ENCODE results near the gene AKAP12.
"Not testable (repeated sequence)": the region's sequence is repeated elsewhere in the genome, so short reads cannot be mapped to it uniquely, and the experiment has no call there.

AKAP12 gene

DNA sequence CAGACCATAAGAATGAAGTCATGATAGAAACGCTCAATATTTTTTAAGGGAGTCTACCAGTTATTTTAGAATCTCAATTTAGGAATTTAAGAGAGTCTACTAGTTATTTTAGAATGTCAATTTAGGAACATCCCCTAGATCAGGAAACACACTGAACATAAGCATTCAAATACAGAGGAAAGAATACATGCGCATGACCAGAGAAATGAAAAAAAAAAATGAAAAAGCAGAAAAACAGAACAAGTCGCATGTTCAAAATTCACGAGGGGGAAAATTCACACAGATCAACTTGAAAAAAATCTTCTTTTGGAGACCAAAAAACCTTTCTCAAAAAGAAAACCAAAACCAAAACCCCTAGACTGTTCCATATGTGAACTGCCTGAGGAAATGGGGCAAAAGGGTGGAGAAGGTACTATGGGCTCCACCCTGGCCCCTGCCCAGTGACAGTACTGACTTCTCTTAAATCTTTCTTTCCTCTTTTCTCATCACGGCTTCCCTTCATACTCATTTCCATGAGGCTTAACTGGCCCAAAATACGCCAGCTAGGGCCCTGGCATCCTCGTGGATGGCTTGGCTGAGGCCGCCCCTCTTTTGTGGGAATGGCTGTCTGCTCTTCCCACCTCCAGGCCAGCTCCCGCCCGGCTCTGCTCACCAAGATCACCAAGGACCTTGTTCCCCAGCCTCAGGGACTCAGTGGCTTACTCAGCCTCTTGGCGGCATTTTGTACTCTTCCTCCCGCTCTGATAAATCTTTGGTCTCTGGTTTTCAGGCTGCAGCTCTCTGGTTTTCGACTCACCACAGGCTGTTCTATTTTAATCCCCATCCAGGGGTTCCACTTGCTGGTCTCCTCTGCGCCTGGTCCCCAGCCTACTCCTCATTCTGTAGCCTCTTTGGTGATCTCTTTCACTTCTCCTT, 140.4 kb downstream of the AKAP12 start:
- DNase-seq (ENCODE audit: low spot score): no peak

- DNase-seq (ENCODE audit: low spot score): no peak
These were observed 141.1 kb downstream of the AKAP12 start for GRCh38 chr6:151380848-151381205.

DNA sequence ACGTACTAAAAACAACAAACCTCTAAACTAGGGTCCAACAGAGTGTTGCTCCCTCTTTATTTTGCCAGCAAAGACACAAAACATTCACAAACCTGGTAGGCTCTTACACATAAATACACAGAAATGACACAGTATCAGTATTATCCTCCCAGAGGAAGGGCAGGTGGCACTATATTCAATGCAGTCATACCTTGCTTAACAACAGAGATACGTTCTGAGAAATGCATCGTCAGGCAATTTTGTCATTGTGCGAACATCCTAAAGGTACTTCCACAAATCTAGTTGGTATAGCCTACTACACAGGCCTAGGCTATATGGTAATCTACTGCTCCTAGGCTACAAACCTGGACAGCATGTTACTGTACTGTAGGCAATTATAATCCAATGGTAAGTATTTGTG, 142.0 kb downstream of the AKAP12 start:
- DNase-seq (ENCODE audit: low spot score): no peak

DNA sequence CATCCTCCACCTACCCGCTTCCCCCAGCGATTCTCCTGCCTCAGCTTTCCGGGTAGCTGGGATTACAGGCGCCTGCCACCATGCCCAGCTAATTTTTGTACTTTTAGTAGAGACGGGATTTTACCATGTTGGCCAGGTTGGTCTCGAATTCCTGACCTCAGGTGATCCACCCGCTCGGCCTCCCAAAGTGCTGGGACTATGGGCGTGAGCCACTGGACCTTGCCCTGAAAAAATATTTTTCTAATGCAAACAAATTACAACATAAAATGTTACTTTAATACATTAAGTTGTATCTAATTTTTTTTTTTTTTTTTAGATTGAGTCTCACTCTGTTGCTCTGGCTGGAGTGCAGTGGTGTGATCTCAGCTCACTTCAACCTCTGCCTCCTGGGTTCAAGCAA, 142.9 kb downstream of the AKAP12 start:
- DNase-seq (ENCODE audit: low spot score): not testable (repeated sequence)

DNA sequence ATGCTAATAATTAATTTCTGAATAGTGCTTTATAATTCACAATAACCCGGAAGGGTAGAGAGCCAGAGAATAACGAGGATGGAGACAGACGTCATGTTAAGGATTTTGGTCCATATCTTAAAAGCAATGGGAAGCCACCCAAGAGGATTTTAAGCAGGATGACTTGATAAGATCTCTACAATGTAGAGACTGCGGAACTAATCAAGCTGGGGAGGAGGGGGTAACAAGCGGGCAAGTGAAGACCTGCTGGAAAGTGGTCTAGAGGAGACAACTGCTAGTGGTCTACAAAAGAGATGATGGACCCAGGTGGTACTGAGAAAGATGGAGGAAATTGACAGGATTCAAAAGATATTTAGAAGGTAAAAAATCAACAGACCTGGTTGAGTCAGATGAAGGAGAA, 144.4 kb downstream of the AKAP12 start:
- no peak for DNase-seq (ENCODE audit: low spot score)

- no peak for DNase-seq (ENCODE audit: low spot score)
These were observed 145.4 kb downstream of the AKAP12 start for GRCh38 chr6:151385177-151385576.

DNA sequence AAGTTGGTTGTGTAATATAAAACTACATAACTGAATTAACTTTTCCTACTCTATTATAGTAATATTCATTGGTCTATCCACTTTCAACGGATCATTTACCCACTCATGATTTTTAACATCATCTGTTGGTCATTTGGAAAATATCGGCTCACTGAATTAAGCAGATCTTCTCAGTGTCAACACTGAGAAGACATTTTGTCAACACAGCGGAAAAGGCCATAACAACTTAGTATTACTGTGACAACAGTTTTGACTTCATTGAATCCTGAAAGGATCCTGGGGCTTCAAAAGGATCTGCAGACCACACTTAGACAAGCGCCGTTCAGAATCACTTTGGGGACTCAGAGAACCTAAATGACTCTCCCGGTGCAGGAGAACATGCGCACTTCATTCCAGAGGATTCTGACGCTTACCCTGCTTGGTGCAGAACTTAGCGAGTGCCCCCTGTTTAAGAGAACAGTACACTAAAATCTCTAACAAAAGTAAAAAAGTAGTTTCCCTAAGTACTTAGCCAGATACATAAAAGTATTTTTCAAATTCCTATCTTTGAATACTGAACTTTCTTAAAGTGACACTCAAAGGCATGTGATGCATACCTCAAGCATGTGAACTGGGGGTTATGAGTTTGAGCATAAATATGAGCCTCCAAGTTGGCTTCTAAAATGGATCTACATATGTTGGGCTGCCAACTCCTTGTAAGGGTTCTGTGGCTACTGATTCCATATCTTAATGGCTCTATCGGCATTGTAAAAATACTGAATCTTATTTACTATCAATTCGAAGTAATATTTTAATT, 147.6 kb downstream of the AKAP12 start:
- DNase-seq (ENCODE audit: low spot score): no peak

DNA sequence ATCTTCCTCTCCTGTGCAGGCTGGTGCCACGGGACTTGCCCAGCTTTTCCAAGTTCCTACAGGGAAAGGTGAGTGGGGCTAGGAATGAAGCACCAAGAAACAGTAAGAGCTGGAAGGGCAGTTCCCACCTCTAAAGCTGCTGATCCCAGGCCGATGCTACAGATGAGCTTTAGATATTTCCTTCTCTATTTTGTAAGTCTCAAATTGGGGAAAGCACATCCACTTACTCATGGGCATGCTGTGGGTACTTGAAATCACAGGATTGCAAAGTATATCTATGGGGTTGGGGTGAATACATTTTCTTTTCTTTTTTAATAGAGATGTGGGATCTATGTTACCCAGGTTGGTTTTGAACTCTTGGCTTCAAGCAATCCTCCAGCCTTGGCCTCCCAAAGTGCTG, 148.5 kb downstream of the AKAP12 start:
- no peak for DNase-seq (ENCODE audit: low spot score)

GRCh38 chr6:151388997-151389617, 149.3 kb downstream of the AKAP12 start:
- DNase-seq (ENCODE audit: low spot score): no peak

- DNase-seq (ENCODE audit: low spot score): no peak
These were observed 150.0 kb downstream of the AKAP12 start for GRCh38 chr6:151389618-151390275.

GRCh38 chr6:151390276-151390850, 150.6 kb downstream of the AKAP12 start:
- DNase-seq (ENCODE audit: low spot score): peak; percentile 99

DNA sequence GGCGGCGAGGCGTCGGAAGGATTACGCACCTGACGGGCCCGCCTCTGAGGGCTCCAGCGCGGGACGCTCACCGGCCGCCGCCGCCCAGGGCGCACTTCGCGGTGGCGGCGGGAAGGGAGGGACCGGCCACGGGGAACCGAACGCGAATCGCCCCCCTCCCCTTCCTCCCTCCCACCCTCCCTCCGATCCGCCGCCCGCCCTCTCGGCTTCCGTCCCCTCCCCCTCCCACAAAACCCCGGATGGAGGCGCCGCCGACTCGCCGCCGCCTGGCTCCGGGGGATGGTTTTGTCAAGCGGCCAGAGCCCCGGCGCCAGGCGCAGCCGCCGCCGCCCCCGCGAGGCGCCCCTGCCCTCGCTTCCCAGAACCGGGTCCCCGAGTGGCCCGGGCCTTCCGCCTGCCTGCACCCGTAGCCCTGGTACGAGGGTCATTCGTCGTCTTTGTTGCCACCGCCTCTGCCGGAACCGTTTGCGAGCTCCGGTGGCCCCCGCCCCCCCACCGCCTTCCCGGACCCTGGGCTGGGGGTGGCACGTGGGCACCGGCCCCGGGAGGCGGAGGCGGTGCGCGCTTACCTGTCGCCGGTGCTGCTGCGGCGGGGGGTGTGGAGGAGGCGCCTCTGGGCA, 151.2 kb downstream of the AKAP12 start:
- peak; percentile 89 for DNase-seq (ENCODE audit: low spot score)

DNA sequence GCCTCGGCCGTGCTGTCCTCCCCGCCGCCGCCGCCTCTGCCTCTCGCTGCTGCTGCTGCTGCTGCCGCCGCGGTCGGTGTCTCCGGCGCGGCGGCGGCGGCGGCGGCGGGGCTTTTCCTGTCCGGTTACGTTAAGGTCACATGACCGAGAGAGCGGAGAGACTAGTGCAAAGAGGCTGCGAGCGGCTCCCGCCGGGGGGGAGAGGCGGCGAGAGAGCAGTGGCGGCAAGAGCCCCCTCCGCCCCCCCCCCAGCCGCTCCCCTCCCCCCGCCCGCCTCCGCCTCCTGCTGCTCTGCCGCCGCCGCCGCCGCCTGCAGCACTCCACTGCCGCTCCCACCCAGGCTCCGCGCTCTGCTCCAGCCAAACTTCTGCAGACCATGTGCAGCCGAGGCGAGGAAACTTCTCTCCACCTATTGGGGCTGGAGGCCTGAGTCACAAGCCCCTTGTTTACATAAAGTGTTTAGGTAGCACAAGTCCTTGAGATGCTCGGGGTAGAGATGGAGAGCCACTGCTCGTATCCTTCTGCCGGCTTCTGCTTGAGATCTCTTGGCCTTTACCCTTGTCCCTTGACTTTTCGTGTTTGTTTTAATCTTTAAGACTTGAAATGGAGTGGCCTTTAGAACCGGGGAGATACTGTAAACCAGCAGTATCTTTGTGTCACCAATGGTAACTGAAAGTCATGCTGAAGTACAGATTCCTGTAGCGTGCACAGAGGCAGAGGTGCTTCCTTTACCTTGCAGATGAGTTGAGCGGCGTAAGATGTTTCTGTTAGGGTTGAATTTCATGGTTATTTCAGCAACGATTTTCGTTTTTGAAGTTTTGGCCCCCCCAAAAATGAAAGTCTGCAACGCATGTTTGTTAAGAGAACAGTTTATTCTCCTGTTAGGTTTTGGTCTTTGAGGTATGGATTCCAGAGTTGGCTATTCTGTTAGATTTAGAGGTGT, 152.0 kb downstream of the AKAP12 start, which contains the start of gene ZBTB2:
Gene ZBTB2 (minus strand): TSS at position 89 of the 943 bp plus-strand sequence. CDS start 17,922 bp downstream, outside the sequence.
- DNase-seq (ENCODE audit: low spot score): peak; percentile 80

DNA sequence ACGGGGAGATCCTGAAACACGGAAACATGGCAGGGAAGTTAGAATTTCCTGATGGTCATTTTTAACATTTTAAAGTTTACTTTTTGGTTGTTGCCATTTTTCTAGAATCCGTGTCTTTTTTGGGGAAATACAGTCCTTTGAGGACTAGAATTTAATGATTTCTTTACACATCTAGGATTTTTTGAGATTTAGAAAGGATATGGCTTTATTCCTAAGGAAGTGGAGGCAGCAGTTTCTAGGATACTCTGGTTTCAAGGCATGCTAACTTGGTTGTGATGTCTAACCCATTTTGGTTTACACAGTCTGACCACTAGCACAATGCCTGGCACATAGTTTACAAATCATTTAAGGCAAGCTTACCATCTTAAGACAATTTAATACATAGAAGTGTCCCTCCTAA, 152.7 kb downstream of the AKAP12 start:
- DNase-seq (ENCODE audit: low spot score): no peak

DNA sequence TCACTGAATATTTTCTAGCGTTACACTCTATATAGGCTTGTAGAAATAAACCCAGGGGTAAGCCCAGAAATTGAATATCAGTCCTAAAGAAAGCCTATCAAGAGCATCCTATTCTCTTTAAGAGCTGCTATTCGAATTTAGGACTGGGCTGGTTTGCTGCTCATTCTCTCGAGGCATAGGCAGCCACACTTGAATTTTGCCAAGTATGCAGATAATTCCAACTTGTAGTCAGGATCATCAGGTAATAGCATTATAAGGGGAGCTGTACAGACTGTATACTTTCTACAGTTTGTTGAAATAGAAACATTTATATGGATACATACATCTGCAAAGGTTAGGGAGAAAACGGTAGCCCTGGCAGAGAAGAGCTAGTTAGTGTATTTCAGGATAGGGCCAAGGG, 153.6 kb downstream of the AKAP12 start:
- DNase-seq (ENCODE audit: low spot score): no peak

- DNase-seq (ENCODE audit: low spot score): no peak
These were observed 159.9 kb downstream of the AKAP12 start for GRCh38 chr6:151399679-151400078.

- no peak for DNase-seq (ENCODE audit: low spot score)
These were observed 160.7 kb downstream of the AKAP12 start for GRCh38 chr6:151400473-151400872.

DNA sequence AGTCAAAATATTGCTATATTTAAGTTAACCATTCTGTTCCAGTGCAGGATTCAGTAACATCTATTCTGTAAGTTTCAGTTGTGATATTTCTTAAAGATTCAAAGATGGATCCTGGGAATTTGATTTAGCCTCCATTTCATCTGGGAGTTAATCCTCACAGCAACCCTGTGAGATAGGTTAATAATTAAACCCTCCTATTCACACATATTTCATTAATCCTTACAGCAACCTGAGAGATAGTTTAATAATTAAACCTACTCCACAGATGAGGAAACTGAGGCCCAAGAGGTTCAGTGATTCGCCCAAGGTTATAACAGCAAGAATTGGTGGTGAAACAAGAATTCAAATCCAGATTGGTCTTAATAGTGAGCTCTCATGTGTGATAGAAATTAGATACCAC, 162.5 kb downstream of the AKAP12 start:
- DNase-seq (ENCODE audit: low spot score): no peak

DNA sequence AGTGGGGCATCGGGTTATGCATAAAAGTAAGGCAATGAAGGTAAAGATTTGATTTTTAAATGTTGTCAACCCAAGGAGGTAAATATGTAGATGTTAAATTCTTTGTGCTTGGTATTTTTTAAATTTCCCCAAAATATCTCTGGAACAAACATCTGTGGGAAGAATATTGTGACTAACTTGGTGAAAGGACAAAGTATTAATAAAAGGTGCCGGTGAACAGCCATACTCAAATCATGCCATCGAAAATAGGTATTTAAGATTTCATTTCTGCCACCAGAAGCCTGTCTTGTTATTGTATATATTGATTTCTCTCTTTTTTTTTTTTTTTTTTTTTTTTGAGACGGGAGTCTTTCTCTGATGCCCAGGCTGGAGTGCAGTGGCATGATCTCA, 164.1 kb downstream of the AKAP12 start:
- DNase-seq (ENCODE audit: low spot score): no peak

All from left forelimb (tissue), 1 donor.